GM23338 (cell line): ENCODE data around the gene GATAD2A. TPM values are rescaled to one million over a fixed set of nuclear protein-coding genes. Genes with fewer than 3 reads are reported as not detected.

Source experiments
- ATAC-seq: fragments of 200-7000 bp; cut with Tn5 transposase; 3 replicates; pipeline ENCODE4 v1.9.1; 2020
- DNase-seq: peaks from one replicate; pipeline ENCODE4 v3.0.0-alpha.2; 2015; ENCODE audit warnings: low spot score
- H2AFZ ChIP-seq: fragments of 200-600 bp; sonication (generic); 2 replicates; pipeline ENCODE4 v1.8.0; 2016; ENCODE audit warnings: antibody characterized with exemption, mild to moderate bottlenecking, moderate library complexity
- H3F3A ChIP-seq: fragments of 200-600 bp; sonication (generic); replicated peaks from 2 replicates; pipeline ENCODE4 v1.8.0; 2017; ENCODE audit warnings: antibody characterized with exemption, mixed run types, low read depth
- H3K27ac ChIP-seq: fragments of 200-600 bp; sonication (generic); 2 replicates; pipeline ENCODE4 v1.6.1; 2016; ENCODE audit warnings: low read depth
- H3K27me3 ChIP-seq: fragments of 200-600 bp; sonication (generic); 2 replicates; pipeline ENCODE4 v1.8.0; 2016; ENCODE audit warnings: mild to moderate bottlenecking, mixed run types, moderate library complexity; ENCODE audit not compliant: insufficient read depth
- H3K36me3 ChIP-seq: fragments of 200-600 bp; sonication (generic); 2 replicates; pipeline ENCODE4 v1.8.0; 2016; ENCODE audit warnings: mild to moderate bottlenecking; ENCODE audit not compliant: insufficient read depth
- H3K4me1 ChIP-seq: fragments of 200-600 bp; sonication (generic); 2 replicates; pipeline ENCODE4 v1.8.0; 2016; ENCODE audit warnings: mild to moderate bottlenecking, moderate library complexity; ENCODE audit not compliant: insufficient read depth
- H3K4me2 ChIP-seq: fragments of 200-600 bp; sonication (generic); 2 replicates; pipeline ENCODE4 v1.7.1; 2017; ENCODE audit warnings: mixed run types
- H3K4me3 ChIP-seq: fragments of 200-600 bp; sonication (generic); 2 replicates; pipeline ENCODE4 v1.6.1; 2016; ENCODE audit warnings: mixed run types
- H3K79me2 ChIP-seq: fragments of 200-600 bp; sonication (generic); replicated peaks from 2 replicates; pipeline ENCODE4 v1.8.0; 2017; ENCODE audit warnings: mild to moderate bottlenecking; ENCODE audit not compliant: insufficient read depth
- H3K9me2 ChIP-seq: fragments of 200-600 bp; sonication (generic); 2 replicates; pipeline ENCODE4 v1.8.0; 2017; ENCODE audit not compliant: insufficient read depth
- H4K20me1 ChIP-seq: fragments of 200-600 bp; sonication (generic); replicated peaks from 2 replicates; pipeline ENCODE4 v1.8.0; 2017; ENCODE audit warnings: mild to moderate bottlenecking; ENCODE audit not compliant: insufficient read depth
- H3K27ac Mint-ChIP-seq: 2 replicates; pipeline ENCODE4 v1.8.0; 2020; ENCODE audit warnings: inconsistent platforms, mild to moderate bottlenecking, moderate library complexity, mixed read lengths
- H3K27me3 Mint-ChIP-seq: 3 replicates; pipeline ENCODE4 v1.8.0; 2022; ENCODE audit warnings: low read depth, mild to moderate bottlenecking, moderate library complexity, mixed read lengths, inconsistent platforms; ENCODE audit not compliant: insufficient read depth, poor library complexity
- H3K36me3 Mint-ChIP-seq: 3 replicates; pipeline ENCODE4 v1.8.0; 2021; ENCODE audit warnings: low read depth, mild to moderate bottlenecking, inconsistent platforms, moderate library complexity, mixed read lengths
- H3K4me1 Mint-ChIP-seq: 3 replicates; pipeline ENCODE4 v1.8.0; 2020; ENCODE audit warnings: mild to moderate bottlenecking, inconsistent platforms, mixed read lengths
- H3K4me3 Mint-ChIP-seq: 3 replicates; pipeline ENCODE4 v1.8.0; 2021; ENCODE audit warnings: moderate library complexity, mild to moderate bottlenecking, inconsistent platforms, mixed read lengths
- H3K9me3 Mint-ChIP-seq: 3 replicates; pipeline ENCODE4 v1.8.0; 2020; ENCODE audit warnings: moderate library complexity, mild to moderate bottlenecking, inconsistent platforms, mixed read lengths
- CREB1 ChIP-seq: fragments of 250-450 bp; sonication (Bioruptor Pico); IDR thresholded peaks from 2 replicates; pipeline ENCODE4 v1.5.0; 2020; ENCODE audit warnings: low read depth, mild to moderate bottlenecking, moderate library complexity
- CTCF ChIP-seq, 2 experiments: fragments of 200-600 bp in 1 of 2; sonication (generic) in 1 of 2; conservative IDR thresholded peaks; 2 replicates each; pipeline versions ENCODE4 v1.5.1 to v1.6.1; 2016 to 2017; ENCODE audit warnings: antibody characterized with exemption in 2 of 2, low read depth in 2 of 2, mild to moderate bottlenecking in 2 of 2, moderate library complexity in 1 of 2
- ETS1 ChIP-seq: IDR thresholded peaks from 2 replicates; pipeline ENCODE4 v1.6.1; 2016; ENCODE audit warnings: antibody characterized with exemption
- EZH2 ChIP-seq: fragments of 200-600 bp; sonication (generic); IDR thresholded peaks from one replicate; pipeline ENCODE4 v1.8.0; 2017; ENCODE audit warnings: antibody characterized with exemption, mild to moderate bottlenecking, low read depth; ENCODE audit not compliant: unreplicated experiment
- EZH2phosphoT487 ChIP-seq: fragments of 200-600 bp; sonication (generic); IDR thresholded peaks from one replicate; pipeline ENCODE4 v1.8.1; 2018; ENCODE audit warnings: antibody characterized with exemption; ENCODE audit not compliant: unreplicated experiment
- NANOG ChIP-seq: IDR thresholded peaks from 2 replicates; pipeline ENCODE4 v1.6.1; 2016; ENCODE audit warnings: antibody characterized with exemption, borderline replicate concordance
- POLR2AphosphoS5 ChIP-seq: IDR thresholded peaks from 2 replicates; pipeline ENCODE4 v1.6.1; 2016; ENCODE audit warnings: antibody characterized with exemption, low read depth
- STAT1 ChIP-seq: IDR thresholded peaks from one replicate; pipeline ENCODE4 v1.6.1; 2016; ENCODE audit warnings: antibody characterized with exemption; ENCODE audit not compliant: unreplicated experiment
- ZNF331 ChIP-seq: fragments of 250-450 bp; sonication (Bioruptor Pico); IDR thresholded peaks from 2 replicates; pipeline ENCODE4 v1.5.0; 2020; ENCODE audit warnings: low read depth, mild to moderate bottlenecking, moderate library complexity
- polyA plus RNA-seq: library from polyadenylated mRNA; unstranded; fragments of >200 nt; fragmentation: Nextera tagmentation; extraction: Ambion mirVana; gene quantifications from 2 replicates; pipeline ENCODE4 v1.2.1, GENCODE V29; 2016
- total RNA-seq: library from RNA; depleted of rRNA; stranded (reverse); fragments of >200 nt; shearing (Covaris generic); gene quantifications from 2 replicates; pipeline ENCODE4 v1.2.3, GENCODE V29; 2014
- TF ChIP-seq, protein P1 (sequence below): fragments of 250-450 bp; sonication (Bioruptor Pico); IDR thresholded peaks from 2 replicates; pipeline ENCODE4 v1.5.0; 2020; ENCODE audit warnings: mild to moderate bottlenecking, moderate library complexity

GATAD2A gene
- total and polyA plus RNA-seq, 2 experiments from 2014 or later: 40.0 to 151 TPM

DNA sequence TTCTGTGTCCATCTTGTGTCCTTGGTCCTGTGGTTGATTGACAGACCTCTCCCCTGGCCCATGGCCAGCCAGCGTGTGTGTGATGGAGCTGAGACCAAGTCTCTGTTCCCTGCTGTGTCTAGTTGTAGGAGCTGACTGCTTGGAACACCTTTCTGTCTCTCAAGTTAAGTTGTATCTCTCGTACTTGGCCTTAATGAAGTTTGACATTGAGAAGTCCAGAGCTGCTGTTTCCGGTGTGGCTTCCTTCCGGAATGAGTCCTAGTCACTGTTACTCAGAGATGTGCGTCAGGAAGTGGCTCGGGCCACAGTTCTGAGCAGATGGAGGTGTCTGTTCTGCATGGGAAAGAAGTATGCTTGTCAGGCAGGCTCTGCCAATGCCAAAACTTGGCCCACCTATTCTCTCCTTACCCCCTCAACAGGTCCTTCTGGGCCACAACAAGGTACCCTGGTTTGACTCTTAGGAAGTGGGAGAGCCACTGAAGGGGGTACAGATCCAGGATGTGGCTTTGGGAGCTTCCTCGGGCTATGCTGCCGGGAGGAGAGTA is 54.3 kb downstream of the GATAD2A start:
- H3K36me3 Mint-ChIP-seq: peaks cover 12% of the 10 kb centered on the region
- peaks cover 100% of the 10 kb centered on the region for H3K79me2 ChIP-seq
- no peak overlapping the region for H3K4me3 Mint-ChIP-seq
- peaks cover 57% of the 10 kb centered on the region for H3K4me1 ChIP-seq
- H3K4me2 ChIP-seq: peak overlapping the region; percentile 89
- no peaks in the 10 kb centered on the region for H3K9me2 ChIP-seq
- TF ChIP-seq STAT1: no peak
- TF ChIP-seq ETS1: no peak
- TF ChIP-seq, protein P1, sequence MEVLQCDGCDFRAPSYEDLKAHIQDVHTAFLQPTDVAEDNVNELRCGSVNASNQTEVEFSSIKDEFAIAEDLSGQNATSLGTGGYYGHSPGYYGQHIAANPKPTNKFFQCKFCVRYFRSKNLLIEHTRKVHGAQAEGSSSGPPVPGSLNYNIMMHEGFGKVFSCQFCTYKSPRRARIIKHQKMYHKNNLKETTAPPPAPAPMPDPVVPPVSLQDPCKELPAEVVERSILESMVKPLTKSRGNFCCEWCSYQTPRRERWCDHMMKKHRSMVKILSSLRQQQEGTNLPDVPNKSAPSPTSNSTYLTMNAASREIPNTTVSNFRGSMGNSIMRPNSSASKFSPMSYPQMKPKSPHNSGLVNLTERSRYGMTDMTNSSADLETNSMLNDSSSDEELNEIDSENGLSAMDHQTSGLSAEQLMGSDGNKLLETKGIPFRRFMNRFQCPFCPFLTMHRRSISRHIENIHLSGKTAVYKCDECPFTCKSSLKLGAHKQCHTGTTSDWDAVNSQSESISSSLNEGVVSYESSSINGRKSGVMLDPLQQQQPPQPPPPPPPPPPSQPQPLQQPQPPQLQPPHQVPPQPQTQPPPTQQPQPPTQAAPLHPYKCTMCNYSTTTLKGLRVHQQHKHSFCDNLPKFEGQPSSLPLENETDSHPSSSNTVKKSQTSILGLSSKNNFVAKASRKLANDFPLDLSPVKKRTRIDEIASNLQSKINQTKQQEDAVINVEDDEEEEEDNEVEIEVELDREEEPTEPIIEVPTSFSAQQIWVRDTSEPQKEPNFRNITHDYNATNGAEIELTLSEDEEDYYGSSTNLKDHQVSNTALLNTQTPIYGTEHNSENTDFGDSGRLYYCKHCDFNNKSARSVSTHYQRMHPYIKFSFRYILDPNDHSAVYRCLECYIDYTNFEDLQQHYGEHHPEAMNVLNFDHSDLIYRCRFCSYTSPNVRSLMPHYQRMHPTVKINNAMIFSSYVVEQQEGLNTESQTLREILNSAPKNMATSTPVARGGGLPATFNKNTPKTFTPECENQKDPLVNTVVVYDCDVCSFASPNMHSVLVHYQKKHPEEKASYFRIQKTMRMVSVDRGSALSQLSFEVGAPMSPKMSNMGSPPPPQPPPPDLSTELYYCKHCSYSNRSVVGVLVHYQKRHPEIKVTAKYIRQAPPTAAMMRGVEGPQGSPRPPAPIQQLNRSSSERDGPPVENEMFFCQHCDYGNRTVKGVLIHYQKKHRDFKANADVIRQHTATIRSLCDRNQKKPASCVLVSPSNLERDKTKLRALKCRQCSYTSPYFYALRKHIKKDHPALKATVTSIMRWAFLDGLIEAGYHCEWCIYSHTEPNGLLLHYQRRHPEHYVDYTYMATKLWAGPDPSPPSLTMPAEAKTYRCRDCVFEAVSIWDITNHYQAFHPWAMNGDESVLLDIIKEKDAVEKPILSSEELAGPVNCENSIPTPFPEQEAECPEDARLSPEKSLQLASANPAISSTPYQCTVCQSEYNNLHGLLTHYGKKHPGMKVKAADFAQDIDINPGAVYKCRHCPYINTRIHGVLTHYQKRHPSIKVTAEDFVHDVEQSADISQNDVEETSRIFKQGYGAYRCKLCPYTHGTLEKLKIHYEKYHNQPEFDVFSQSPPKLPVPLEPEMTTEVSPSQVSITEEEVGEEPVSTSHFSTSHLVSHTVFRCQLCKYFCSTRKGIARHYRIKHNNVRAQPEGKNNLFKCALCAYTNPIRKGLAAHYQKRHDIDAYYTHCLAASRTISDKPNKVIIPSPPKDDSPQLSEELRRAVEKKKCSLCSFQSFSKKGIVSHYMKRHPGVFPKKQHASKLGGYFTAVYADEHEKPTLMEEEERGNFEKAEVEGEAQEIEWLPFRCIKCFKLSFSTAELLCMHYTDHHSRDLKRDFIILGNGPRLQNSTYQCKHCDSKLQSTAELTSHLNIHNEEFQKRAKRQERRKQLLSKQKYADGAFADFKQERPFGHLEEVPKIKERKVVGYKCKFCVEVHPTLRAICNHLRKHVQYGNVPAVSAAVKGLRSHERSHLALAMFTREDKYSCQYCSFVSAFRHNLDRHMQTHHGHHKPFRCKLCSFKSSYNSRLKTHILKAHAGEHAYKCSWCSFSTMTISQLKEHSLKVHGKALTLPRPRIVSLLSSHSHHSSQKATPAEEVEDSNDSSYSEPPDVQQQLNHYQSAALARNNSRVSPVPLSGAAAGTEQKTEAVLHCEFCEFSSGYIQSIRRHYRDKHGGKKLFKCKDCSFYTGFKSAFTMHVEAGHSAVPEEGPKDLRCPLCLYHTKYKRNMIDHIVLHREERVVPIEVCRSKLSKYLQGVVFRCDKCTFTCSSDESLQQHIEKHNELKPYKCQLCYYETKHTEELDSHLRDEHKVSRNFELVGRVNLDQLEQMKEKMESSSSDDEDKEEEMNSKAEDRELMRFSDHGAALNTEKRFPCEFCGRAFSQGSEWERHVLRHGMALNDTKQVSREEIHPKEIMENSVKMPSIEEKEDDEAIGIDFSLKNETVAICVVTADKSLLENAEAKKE (CRISPR knock-in tag): no peak
- no peak for TF ChIP-seq CREB1 (CRISPR knock-in tag)
- TF ChIP-seq NANOG: no peak
- no peak for TF ChIP-seq CTCF (conservative IDR thresholded peaks at IDR 0.05; ENCODE audit: low read depth in 2 of 2)
- TF ChIP-seq EZH2phosphoT487: no peak
- TF ChIP-seq POLR2AphosphoS5: no peak
- no peak for TF ChIP-seq EZH2
- TF ChIP-seq ZNF331 (CRISPR knock-in tag): no peak
- H3K27ac ChIP-seq: peak overlapping the region; percentile 93
- no peaks in the 10 kb centered on the region for H3K9me3 Mint-ChIP-seq
- H3F3A ChIP-seq: peaks cover 20% of the 10 kb centered on the region
- no peak overlapping the region for H3K4me3 ChIP-seq
- peak overlapping the region; percentile 41; the same call in 1 of the 2 replicates for H3K27ac Mint-ChIP-seq
- no peak overlapping the region for H2AFZ ChIP-seq
- peaks cover 51% of the 10 kb centered on the region for H4K20me1 ChIP-seq
- ATAC-seq (no peak), DNase-seq (no peak)
- H3K27me3 Mint-ChIP-seq: peaks cover 21% of the 10 kb centered on the region
- H3K27me3 ChIP-seq: no peaks in the 10 kb centered on the region
- no peaks in the 10 kb centered on the region for H3K36me3 ChIP-seq
- peaks cover 79% of the 10 kb centered on the region for H3K4me1 Mint-ChIP-seq
